Spinal cord (tissue), 10 donors: ENCODE data around the gene CYP4F11. TPM values are rescaled to one million over a fixed set of nuclear protein-coding genes. Genes with fewer than 3 reads are reported as not detected.
"Not testable (repeated sequence)": the region's sequence is repeated elsewhere in the genome, so short reads cannot be mapped to it uniquely, and the experiment has no call there.

Experiments
- DNase-seq, 6 donors: peaks; one replicate each; pipeline versions ENCODE4 v3.0.0 to v3.0.0-alpha.2; 2013 to 2015; ENCODE audit warnings: low spot score in 6 of 6, low read depth in 4 of 6
- H3K27ac ChIP-seq: one replicate; pipeline ENCODE4 v1.5.1; 2013; ENCODE audit warnings: low read depth, low read length, control low read depth
- H3K27me3 ChIP-seq: one replicate; pipeline ENCODE4 v1.6.1; 2013; ENCODE audit warnings: low read length; ENCODE audit not compliant: control insufficient read depth, insufficient read depth
- H3K36me3 ChIP-seq: one replicate; pipeline ENCODE4 v1.6.1; 2013; ENCODE audit warnings: low read length; ENCODE audit not compliant: control insufficient read depth, insufficient read depth
- H3K4me1 ChIP-seq: one replicate; pipeline ENCODE4 v1.6.1; 2013; ENCODE audit warnings: low read length; ENCODE audit not compliant: control insufficient read depth, insufficient read depth
- H3K4me3 ChIP-seq: one replicate; pipeline ENCODE4 v1.5.1; 2013; ENCODE audit warnings: low read depth, low read length, control low read depth
- H3K9me3 ChIP-seq: one replicate; pipeline ENCODE4 v1.6.1; 2013; ENCODE audit warnings: low read length; ENCODE audit not compliant: control insufficient read depth, insufficient read depth
- WGBS: methylation state at CpG from one replicate; pipeline ENCODE4 v1.1.5; 2013; ENCODE audit warnings: missing lambda C conversion rate; ENCODE audit not compliant: insufficient coverage; 5-methylcytosine and 5-hydroxymethylcytosine counted together
- long read RNA-seq, 4 donors: transcript quantifications; one replicate each; lab custom pipeline, GENCODE V29; 2026
- polyA plus RNA-seq, 2 donors: library from polyadenylated mRNA; unstranded; fragments of 120-200 nt; gene quantifications; one replicate each; pipeline ENCODE4 v1.2.1, GENCODE V29; 2013; ENCODE audit not compliant: insufficient read length in 2 of 2
- total RNA-seq, 2 donors: library from RNA; depleted of rRNA in 1 of 2; stranded (reverse); fragments of 120-200 nt in 1 of 2; fragments of >200 nt in 1 of 2; gene quantifications; one replicate each; pipeline versions ENCODE4 v1.2.3 to v1.2.4, GENCODE V29; 2013 to 2014
- donor health status: healthy.

Gene CYP4F11
- total RNA-seq (under 1 TPM; 0.17 to 0.69 TPM), polyA plus RNA-seq (not detected)
- long read RNA-seq, donor 1: 0 reads
- long read RNA-seq, donor 2: 0 reads
- long read RNA-seq, donor 3: 0 reads
- long read RNA-seq, donor 4: 0 reads

- H3K9me3 ChIP-seq: no peaks in the 10 kb centered on the region
- peaks cover 5% of the 10 kb centered on the region for H3K27me3 ChIP-seq
- peaks cover 8% of the 10 kb centered on the region for H3K4me1 ChIP-seq
- no peak within 1 kb of the TSS for H3K27ac ChIP-seq
- peak in 1 of 6 donors; percentile 27 for DNase-seq
- no peak within 1 kb of the TSS for H3K4me3 ChIP-seq
- no peaks in the 10 kb centered on the region for H3K36me3 ChIP-seq
- WGBS: 25% methylated on average over 9 of the region's 10 CpGs
Measured at GRCh38 chr19:15934332-15935078, at the start of gene CYP4F11. CYP4F11 (minus strand) TSS chr19:15934529; CDS start chr19:15934408, 121 bp downstream.

- Histone ChIP-seq H3K4me1 (no peaks in the 10 kb centered on the region), H3K9me3 (peaks cover 3% of the 10 kb centered on the region), H3K36me3 (no peaks in the 10 kb centered on the region), H3K4me3 (no peak overlapping the region), H3K27me3 (no peaks in the 10 kb centered on the region), H3K27ac (no peak overlapping the region)
- DNase-seq: no peak
- 79% methylated on average over 3 of the region's 4 CpGs for WGBS
Measured at GRCh38 chr19:15979293-15979692, 45.0 kb upstream of the CYP4F11 start.

GRCh38 chr19:15977690-15978089 is 43.4 kb upstream of the CYP4F11 start:
- Histone ChIP-seq H3K27me3 (no peaks in the 10 kb centered on the region), H3K4me3 (no peak overlapping the region), H3K4me1 (no peaks in the 10 kb centered on the region), H3K36me3 (no peaks in the 10 kb centered on the region), H3K9me3 (no peaks in the 10 kb centered on the region), H3K27ac (no peak overlapping the region)
- DNase-seq: no peak
- WGBS: 62% methylated on average over 6 of the region's 7 CpGs

- no peak overlapping the region for H3K4me3 ChIP-seq
- 32% methylated on average over 4 of the region's 10 CpGs for WGBS
Measured at GRCh38 chr19:15976836-15977689, 42.7 kb upstream of the CYP4F11 start.

GRCh38 chr19:15974856-15975255 is 40.5 kb upstream of the CYP4F11 start:
- Histone ChIP-seq H3K4me1 (no peaks in the 10 kb centered on the region), H3K36me3 (no peaks in the 10 kb centered on the region), H3K4me3 (no peak overlapping the region), H3K9me3 (no peaks in the 10 kb centered on the region), H3K27me3 (no peaks in the 10 kb centered on the region), H3K27ac (no peak overlapping the region)
- 73% methylated on average over 3 of the region's 5 CpGs for WGBS
- no peak for DNase-seq

More at GRCh38 chr19:15976836-15977689, 42.7 kb upstream of the CYP4F11 start:
- no peaks in the 10 kb centered on the region for H3K4me1 ChIP-seq
- H3K9me3 ChIP-seq: no peaks in the 10 kb centered on the region
- no peak overlapping the region for H3K27ac ChIP-seq
- H3K36me3 ChIP-seq: no peaks in the 10 kb centered on the region
- DNase-seq: no peak
- no peaks in the 10 kb centered on the region for H3K27me3 ChIP-seq

- not testable (repeated sequence) for H3K27ac ChIP-seq, H3K36me3 ChIP-seq, DNase-seq, H3K4me3 ChIP-seq, H3K27me3 ChIP-seq, H3K4me1 ChIP-seq, H3K9me3 ChIP-seq
Measured at GRCh38 chr19:15972043-15972442, 37.7 kb upstream of the CYP4F11 start.

- DNase-seq: peak in 2 of 6 donors; percentile 3 to 53
- 60% methylated on average over 2 of the region's 5 CpGs for whole genome bisulfite sequencing
- H3K27me3 ChIP-seq: no peaks in the 10 kb centered on the region
Measured at GRCh38 chr19:15971224-15971780, 37.0 kb upstream of the CYP4F11 start.

GRCh38 chr19:15964231-15964630 is 29.9 kb upstream of the CYP4F11 start:
- H3K4me3 ChIP-seq: no peak overlapping the region
- no peaks in the 10 kb centered on the region for H3K4me1 ChIP-seq
- no peaks in the 10 kb centered on the region for H3K27me3 ChIP-seq
- no peak for DNase-seq
- no peak overlapping the region for H3K27ac ChIP-seq
- H3K36me3 ChIP-seq: no peaks in the 10 kb centered on the region
- H3K9me3 ChIP-seq: no peaks in the 10 kb centered on the region
- no CpG with 5 or more reads among the region's 2 CpGs for WGBS

More at GRCh38 chr19:15971224-15971780, 37.0 kb upstream of the CYP4F11 start:
- H3K4me1 ChIP-seq: no peaks in the 10 kb centered on the region
- no peak overlapping the region for H3K27ac ChIP-seq
- H3K36me3 ChIP-seq: no peaks in the 10 kb centered on the region
- no peaks in the 10 kb centered on the region for H3K9me3 ChIP-seq
- no peak overlapping the region for H3K4me3 ChIP-seq

- no peaks in the 10 kb centered on the region for H3K4me1 ChIP-seq
- H3K27me3 ChIP-seq: no peaks in the 10 kb centered on the region
- no peak overlapping the region for H3K4me3 ChIP-seq
- H3K36me3 ChIP-seq: no peaks in the 10 kb centered on the region
- no peak overlapping the region for H3K27ac ChIP-seq
- 61% methylated on average over 4 of the region's 6 CpGs for WGBS
- DNase-seq: no peak
- no peaks in the 10 kb centered on the region for H3K9me3 ChIP-seq
Measured at GRCh38 chr19:15962319-15962718, 28.0 kb upstream of the CYP4F11 start.
